GM21529 (cell line): ENCODE measurements around the gene GOLGA1.
A peak's percentile ranks its signal among the peaks of the same experiment; 100 is the strongest.
"Not testable (repeated sequence)": the region's sequence is repeated elsewhere in the genome, so short reads cannot be mapped to it uniquely, and the experiment has no call there.

ENCODE experiments used
- ATAC-seq: cut with Tn5 transposase; IDR thresholded peaks from one replicate; pipeline ENCODE4 v1.9.1; 2021; ENCODE audit not compliant: unreplicated experiment

The GOLGA1 gene

GRCh38 chr9:124859803-124860581 lies 80.9 kb downstream of the GOLGA1 start:
- no peak for ATAC-seq

DNA sequence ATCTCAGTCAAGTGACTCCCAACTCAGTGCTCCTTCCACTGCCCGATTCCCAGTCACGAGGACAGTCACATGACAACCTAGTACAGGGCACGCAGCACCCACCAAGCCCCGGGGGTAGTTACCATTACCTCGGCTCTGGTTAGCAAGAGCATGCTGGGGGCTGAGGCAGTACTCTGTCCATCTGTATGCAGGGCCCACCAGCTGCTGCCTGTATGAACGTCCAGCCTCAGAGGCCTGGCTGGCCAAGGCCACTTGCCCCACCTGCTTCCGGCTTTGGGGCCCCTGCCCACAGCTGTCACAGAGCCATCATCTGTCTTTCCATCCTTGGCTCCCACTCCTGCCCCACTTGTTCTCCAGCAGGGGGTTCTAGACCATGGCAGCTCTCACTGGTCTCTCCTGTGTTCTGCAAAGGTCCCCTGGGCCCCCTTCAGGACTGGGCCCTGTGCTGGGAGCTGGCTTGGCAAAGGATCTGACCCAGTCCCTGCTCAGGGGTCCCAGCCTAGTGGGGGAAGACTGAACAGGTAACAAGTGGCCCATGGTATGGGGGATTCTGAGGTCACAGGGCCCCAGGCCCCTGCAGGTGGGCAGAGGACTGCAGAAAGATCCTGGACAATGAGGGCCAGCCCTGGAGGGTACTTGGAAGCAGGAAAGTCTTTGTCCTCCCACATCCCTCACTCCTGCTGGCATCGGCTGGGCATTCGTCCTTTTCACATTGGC lies 82.4 kb downstream of the GOLGA1 start:
- no peak for ATAC-seq

- ATAC-seq = no peak
Observed at GRCh38 chr9:124857533-124858162, 83.2 kb downstream of the GOLGA1 start.

DNA sequence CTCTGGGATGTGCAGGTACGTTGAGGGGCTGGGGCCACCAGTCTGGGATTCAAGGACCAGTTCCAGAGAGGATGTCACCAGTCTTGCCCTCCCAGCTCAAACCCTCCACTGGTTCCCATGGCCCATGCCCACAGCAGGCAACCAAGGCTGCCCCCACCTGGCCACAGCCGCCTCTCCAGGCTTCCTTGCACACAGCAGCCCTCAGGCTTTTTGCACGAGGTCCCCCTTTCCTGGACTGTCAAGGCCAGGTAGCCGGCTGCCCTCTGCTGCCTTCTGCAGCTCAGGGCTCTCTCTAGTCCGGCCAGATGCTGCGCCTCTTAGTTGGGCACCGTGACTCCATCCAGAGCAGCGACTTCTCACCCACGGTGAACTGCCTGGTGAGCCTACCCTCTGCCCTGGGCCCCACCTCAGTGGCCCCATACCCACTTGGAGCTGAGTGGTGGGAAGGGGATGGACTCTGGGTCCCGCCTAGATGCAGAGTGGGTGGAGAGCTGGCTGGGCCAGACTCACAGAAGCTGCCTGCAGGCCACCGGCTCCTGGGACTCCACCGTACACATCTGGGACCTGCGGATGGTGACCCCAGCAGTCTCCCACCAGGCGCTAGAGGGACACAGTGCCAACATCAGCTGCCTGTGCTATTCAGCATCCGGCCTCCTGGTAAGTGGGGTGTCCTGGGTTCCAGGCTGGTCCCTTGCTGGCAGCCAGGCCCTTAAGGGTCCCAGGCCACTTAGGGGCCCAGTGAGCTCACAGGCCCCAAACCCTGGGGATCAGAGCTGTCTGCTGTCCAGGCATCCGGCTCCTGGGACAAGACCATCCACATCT lies 84.7 kb downstream of the GOLGA1 start:
- ATAC-seq = no peak

- ATAC-seq = no peak
Observed at GRCh38 chr9:124855566-124855943, 85.3 kb downstream of the GOLGA1 start.

- no peak for ATAC-seq
Observed at GRCh38 chr9:124854822-124855221, 86.1 kb downstream of the GOLGA1 start.

GRCh38 chr9:124854161-124854560 lies 86.7 kb downstream of the GOLGA1 start:
- ATAC-seq = no peak

DNA sequence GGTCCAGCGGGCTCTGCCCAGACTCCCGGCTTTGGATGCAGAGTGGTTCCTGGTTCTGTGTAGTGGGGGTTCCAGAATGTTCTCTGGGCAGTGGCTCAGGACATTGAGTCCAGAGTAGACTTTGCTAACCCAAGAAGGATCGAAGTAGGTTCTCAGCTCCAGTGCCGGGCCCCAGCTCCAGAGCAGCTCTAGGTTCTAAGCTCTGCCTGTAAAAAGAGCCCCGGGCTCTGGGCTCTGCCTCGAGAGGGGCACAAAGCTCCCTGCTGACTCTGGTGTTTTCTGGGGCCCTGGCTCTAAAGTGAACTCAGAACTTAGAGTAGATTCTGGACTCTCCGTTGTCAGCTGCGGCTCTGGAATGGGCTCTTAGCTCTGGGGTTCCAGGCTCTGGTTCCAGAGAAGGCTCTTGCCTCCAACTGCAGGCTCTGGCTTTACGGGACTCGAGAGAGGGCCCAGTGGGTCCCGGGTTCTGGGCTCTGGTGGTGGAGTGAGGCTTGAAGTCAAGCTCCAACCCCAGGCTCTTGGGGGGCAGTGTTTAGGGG lies 87.2 kb downstream of the GOLGA1 start:
- no peak for ATAC-seq

DNA sequence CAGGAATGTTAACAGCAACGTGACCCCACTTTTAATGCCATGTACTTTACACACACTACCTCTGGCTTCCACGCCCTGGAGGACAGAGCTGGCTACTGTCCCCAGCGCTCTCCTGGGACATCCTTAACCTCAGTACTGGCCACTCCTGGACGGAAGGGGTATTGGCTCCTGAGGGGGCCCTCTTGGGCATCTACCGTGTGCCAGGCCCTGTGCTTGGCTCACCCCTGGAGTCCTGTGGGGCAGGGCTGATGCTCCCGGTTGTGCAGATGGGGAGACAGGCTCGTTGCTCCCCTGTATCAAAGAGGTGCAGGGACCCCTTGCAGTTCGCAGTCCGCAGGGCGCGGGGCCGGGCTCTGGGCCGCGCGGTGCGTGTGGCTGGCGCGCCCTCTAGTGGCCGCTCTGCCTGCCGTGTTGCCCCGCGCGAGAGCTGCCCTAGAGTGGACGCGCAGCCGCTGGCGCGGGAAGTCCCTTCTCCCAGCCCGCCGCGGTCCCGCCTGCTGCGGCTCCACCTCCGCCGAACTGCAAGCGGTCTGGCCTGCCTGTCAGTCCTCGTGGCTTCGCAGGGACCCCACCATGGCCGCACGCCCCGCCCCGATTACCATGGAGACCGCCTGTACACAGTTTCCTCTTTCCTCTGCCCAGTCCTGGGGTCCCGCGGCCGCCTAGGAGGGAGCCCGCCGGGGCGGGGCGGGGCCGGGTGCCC lies 87.9 kb downstream of the GOLGA1 start, which contains the start of gene WDR38:
Gene WDR38, plus strand, starts transcription at position 632 of the 703 bp plus-strand sequence. CDS start 72 bp downstream, outside the sequence.
- peak; percentile 73 for ATAC-seq

GRCh38 chr9:124852121-124852828 lies 88.6 kb downstream of the GOLGA1 start:
- no peak for ATAC-seq

GRCh38 chr9:124849801-124850200 lies 91.1 kb downstream of the GOLGA1 start:
- ATAC-seq = no peak

GRCh38 chr9:124846969-124847368 lies 93.9 kb downstream of the GOLGA1 start:
- no peak for ATAC-seq

DNA sequence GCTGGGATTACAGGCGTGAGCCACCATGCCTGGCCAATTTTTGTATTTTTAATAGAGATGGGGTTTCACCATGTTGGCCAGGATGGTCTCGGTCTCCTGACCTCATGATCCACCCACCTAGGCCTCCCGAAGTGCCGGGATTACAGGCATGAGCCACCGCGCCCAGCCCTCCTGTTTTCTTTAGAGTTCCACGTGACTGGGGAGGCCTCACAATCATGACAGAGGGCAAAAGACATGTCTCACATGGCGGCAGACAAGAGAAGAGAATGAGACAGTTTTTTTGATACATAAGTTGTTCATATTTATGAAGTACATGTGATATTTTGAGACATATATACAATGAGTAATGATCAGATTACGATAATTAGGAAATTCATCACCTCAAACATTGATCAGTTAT lies 94.4 kb downstream of the GOLGA1 start:
- ATAC-seq = not testable (repeated sequence)

GRCh38 chr9:124844291-124844690 lies 96.6 kb downstream of the GOLGA1 start:
- ATAC-seq = no peak

DNA sequence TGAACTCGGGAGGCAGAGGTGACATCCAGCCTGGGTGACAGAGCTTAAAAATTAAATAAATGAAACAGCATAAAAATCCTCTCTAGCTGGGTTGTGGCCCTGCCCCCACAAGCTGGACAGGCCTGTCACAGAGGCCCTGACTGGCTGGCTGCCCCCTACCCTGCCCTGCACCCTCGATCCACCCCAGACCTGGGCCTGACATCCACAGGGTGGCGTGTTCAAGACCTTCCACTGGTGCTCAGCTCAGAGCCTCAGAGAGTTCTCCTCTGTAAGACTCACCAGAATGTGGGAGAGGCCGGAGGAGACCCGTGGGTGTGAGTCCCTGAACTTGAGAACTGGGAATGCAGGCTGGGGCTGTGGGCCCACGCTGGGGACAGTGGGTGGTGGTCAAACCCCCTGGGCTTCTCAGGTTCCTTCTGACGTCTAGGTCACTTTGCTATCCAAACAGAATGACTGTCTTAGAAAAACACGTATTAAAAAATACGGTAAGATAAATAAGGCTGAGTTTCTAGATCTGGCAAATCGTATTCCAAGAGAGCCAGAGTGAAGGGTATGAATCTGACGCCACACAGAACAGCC lies 97.3 kb downstream of the GOLGA1 start:
- ATAC-seq = no peak

DNA sequence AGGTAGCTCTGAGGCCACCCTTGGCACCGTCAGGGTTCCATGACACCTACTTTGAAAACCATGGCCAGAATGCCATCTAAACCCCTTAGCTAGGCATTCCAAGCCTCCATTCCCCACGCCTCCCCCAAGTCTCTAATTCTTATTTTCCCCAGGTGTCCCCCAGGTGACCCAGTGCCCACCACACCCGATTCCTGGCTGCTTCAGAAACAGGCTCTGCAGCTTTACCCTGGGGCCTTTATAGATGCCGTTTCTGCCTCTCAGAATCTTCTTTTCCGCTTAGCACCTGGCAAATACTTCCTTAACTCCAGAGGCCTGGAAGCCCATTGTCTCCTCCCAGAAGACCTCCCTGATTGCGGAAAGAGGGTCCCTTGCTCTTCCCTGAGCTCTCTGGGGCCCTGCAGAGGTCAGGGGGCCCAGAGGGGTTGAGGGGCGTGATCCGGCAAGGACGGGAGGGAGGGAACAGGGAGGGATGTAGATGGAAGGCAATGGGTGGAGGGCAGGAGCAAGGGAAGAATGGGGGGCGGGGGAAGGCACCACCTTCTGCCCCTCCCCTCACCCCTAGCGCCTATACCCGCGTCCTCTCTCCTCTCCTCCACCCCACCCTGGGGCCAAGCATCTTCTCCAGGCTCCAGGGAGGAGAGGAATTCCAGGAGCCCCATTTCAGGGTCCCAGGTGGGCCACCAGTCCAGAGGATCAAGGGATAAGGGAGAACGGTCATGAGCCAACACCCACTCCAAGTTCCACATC lies 99.6 kb downstream of the GOLGA1 start:
- no peak for ATAC-seq

DNA sequence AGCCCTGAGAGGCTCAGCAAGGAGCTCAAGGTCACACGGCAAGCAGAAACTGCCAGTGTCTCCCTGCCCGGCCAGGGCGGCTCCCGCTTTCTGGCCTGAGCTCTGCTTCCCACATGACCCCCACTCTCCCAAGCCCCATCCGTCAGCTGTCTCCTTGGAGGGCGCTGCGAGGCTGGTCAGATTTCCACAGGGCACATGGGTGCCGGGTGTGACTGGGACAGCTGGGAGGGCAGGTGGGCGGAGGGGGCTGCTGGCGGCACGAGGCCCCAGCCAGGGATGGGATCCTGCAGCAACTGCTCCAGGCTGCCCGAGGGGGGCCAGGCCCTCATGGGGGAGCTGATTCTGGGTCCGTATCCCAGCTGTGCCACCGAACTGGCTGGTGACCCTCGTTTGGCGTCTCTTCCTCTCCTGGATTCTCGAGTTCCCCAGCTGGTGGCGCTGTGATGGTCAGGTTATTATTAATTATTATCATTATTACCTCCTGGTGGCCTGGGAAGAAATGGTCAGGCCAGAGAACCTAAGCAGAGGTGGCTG lies 100.5 kb downstream of the GOLGA1 start:
- no peak for ATAC-seq

DNA sequence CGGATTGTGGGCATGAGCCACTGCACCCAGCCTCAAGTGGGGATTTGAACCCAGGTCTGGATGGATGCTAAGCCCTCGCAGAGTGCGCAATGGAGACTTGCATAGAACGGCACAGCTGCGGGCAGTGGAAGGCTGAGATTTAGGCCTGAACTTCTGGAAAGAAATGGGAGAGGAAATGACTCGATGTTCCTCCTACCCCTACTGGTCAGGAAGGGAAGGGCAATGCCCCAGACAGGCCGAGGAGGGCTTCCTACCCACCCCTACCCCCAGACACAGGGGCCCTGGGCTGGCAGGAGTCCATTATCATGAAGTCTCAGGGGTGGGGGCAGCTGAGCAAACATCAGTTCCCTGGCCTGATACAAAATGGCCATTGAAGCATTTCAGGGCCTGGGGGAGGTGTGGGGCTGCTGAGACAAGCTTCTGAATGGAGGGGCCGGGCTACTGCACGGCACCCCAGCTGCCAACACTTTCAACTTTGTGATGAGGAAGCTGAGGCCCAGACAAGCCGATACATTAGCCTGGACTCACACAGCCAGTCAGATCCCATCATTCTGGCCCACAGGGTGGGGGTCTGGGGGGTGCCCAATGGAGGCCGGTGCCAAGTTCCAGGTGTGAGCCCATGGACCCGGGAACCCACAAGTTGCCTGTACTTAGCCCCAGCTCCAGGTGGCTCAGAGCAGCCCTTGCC lies 101.1 kb downstream of the GOLGA1 start:
- ATAC-seq = no peak
